Measurements from ENCODE around the gene ASZ1. TPM values are rescaled to one million over a fixed set of nuclear protein-coding genes. Genes with fewer than 3 reads are reported as not detected.

ASZ1 gene
- total RNA-seq, 1 donor from 2014 or later, result not detected

GRCh38 chr7:117313582-117313981 is 113.7 kb downstream of the ASZ1 start:
- no peak for DNase-seq
- intact Hi-C loops (cut with micrococcal nuclease), result no loop called here
- TF ChIP-seq, protein P1, sequence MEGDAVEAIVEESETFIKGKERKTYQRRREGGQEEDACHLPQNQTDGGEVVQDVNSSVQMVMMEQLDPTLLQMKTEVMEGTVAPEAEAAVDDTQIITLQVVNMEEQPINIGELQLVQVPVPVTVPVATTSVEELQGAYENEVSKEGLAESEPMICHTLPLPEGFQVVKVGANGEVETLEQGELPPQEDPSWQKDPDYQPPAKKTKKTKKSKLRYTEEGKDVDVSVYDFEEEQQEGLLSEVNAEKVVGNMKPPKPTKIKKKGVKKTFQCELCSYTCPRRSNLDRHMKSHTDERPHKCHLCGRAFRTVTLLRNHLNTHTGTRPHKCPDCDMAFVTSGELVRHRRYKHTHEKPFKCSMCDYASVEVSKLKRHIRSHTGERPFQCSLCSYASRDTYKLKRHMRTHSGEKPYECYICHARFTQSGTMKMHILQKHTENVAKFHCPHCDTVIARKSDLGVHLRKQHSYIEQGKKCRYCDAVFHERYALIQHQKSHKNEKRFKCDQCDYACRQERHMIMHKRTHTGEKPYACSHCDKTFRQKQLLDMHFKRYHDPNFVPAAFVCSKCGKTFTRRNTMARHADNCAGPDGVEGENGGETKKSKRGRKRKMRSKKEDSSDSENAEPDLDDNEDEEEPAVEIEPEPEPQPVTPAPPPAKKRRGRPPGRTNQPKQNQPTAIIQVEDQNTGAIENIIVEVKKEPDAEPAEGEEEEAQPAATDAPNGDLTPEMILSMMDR (IDR thresholded peaks at IDR 0.05; ENCODE audit: borderline replicate concordance), result no peak

More at GRCh38 chr7:117313582-117313981, 113.7 kb downstream of the ASZ1 start:
- Histone ChIP-seq H3K27ac (replicated peaks) (no peak overlapping the region), H3K9me3 (replicated peaks) (no peaks in the 10 kb centered on the region), H3K36me3 (no peaks in the 10 kb centered on the region), H3K27me3 (ENCODE audit: low read depth) (peaks cover 3% of the 10 kb centered on the region), H3K4me1 (no peaks in the 10 kb centered on the region), H3K4me3 (no peak overlapping the region)

Other genes with a start within 250 kb of the ASZ1 start
- 0.14 TPM for gene WNT2, start 104.4 kb downstream of the ASZ1 start, total RNA-seq
- 0.11 TPM for gene CFTR, start 52.5 kb upstream of the ASZ1 start, total RNA-seq